ENCODE data around the gene PPP1R3G. TPM values are rescaled to one million over a fixed set of nuclear protein-coding genes. Genes with fewer than 3 reads are reported as not detected.

Gene PPP1R3G
- total and polyA plus RNA-seq, 2 of the 13 experiments (the other 11 are each of a cell fraction or from before 2014, with no cell fraction given) = 1.2 to 1.3 TPM

GRCh38 chr6:5059036-5059896 lies 25.9 kb upstream of the PPP1R3G start (continued):
- TF ChIP-seq ATF7 (IDR thresholded peaks at IDR 0.05) = no peak
- no peak for TF ChIP-seq ATF7 (CRISPR knock-in tag; IDR thresholded peaks at IDR 0.05)
- no peak for TF ChIP-seq YY1 (IDR thresholded peaks at IDR 0.05; ENCODE audit: insufficient read depth, insufficient replicate concordance, low read depth, low read length)
- TF ChIP-seq, protein P1, sequence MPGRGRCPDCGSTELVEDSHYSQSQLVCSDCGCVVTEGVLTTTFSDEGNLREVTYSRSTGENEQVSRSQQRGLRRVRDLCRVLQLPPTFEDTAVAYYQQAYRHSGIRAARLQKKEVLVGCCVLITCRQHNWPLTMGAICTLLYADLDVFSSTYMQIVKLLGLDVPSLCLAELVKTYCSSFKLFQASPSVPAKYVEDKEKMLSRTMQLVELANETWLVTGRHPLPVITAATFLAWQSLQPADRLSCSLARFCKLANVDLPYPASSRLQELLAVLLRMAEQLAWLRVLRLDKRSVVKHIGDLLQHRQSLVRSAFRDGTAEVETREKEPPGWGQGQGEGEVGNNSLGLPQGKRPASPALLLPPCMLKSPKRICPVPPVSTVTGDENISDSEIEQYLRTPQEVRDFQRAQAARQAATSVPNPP (CRISPR knock-in tag; IDR thresholded peaks at IDR 0.05) = no peak
- TF ChIP-seq ZMAT3 (CRISPR knock-in tag; conservative IDR thresholded peaks at IDR 0.05) = no peak
- TF ChIP-seq ZFP82 (CRISPR knock-in tag; IDR thresholded peaks at IDR 0.05; ENCODE audit: borderline replicate concordance) = no peak
- no peak for TF ChIP-seq ZNF550 (CRISPR knock-in tag; IDR thresholded peaks at IDR 0.05; ENCODE audit: borderline replicate concordance)
- no peak for TF ChIP-seq ZNF563 (CRISPR knock-in tag; IDR thresholded peaks at IDR 0.05)
- peak; percentile 23 for TF ChIP-seq JARID2 (CRISPR knock-in tag; IDR thresholded peaks at IDR 0.05; ENCODE audit: insufficient replicate concordance)
- 0 out of 2 replicates have a peak, but pooled peaks have one; percentile 57 for TF ChIP-seq TRAFD1 (CRISPR knock-in tag; IDR thresholded peaks at IDR 0.05; ENCODE audit: borderline replicate concordance)
- no peak for TF ChIP-seq ZNF790 (CRISPR knock-in tag; IDR thresholded peaks at IDR 0.05; ENCODE audit: borderline replicate concordance)
- TF ChIP-seq HOXA5 (CRISPR knock-in tag; IDR thresholded peaks at IDR 0.05) = 0 out of 2 replicates have a peak, but pooled peaks have one; percentile 62
- TF ChIP-seq GABPB1 (CRISPR knock-in tag; IDR thresholded peaks at IDR 0.05) = peak; percentile 51; the same call in 1 of the 2 replicates
- no peak for TF ChIP-seq MED8 (CRISPR knock-in tag; IDR thresholded peaks at IDR 0.05; ENCODE audit: insufficient replicate concordance)
- TF ChIP-seq MBNL3 (CRISPR knock-in tag; conservative IDR thresholded peaks at IDR 0.05) = no peak
- peak; percentile 90 for TF ChIP-seq HDAC2 (CRISPR knock-in tag; IDR thresholded peaks at IDR 0.05)
- no peak for TF ChIP-seq CHCHD3 (CRISPR knock-in tag; IDR thresholded peaks at IDR 0.05)
- peak; percentile 81; the same call in 1 of the 2 replicates for TF ChIP-seq ZNF501 (CRISPR knock-in tag; IDR thresholded peaks at IDR 0.05)
- TF ChIP-seq SRSF1 (optimal IDR thresholded peaks at IDR 0.05; ENCODE audit: low read depth, low read length) = no peak
- TF ChIP-seq SUZ12 (IDR thresholded peaks at IDR 0.05; ENCODE audit: low read depth, low read length) = no peak
- peak; percentile 96 for TF ChIP-seq ELF3 (CRISPR knock-in tag; IDR thresholded peaks at IDR 0.05)
- TF ChIP-seq ZNF598 (CRISPR knock-in tag; IDR thresholded peaks at IDR 0.05; ENCODE audit: borderline replicate concordance) = no peak
- TF ChIP-seq ZNF672 (CRISPR knock-in tag; IDR thresholded peaks at IDR 0.05) = no peak
- TF ChIP-seq ZNF557 (CRISPR knock-in tag; IDR thresholded peaks at IDR 0.05) = 0 out of 2 replicates have a peak, but pooled peaks have one; percentile 64
- TF ChIP-seq KDM5A (IDR thresholded peaks at IDR 0.05; ENCODE audit: borderline replicate concordance, low read length) = no peak
- TF ChIP-seq PRPF4 (IDR thresholded peaks at IDR 0.05; ENCODE audit: low read depth, low read length, poor library complexity, severe bottlenecking) = no peak
- TF ChIP-seq RBAK (CRISPR knock-in tag; IDR thresholded peaks at IDR 0.05) = no peak
- no peak for TF ChIP-seq ZNF709 (CRISPR knock-in tag; IDR thresholded peaks at IDR 0.05)
- no peak for TF ChIP-seq SMAD1 (CRISPR knock-in tag; IDR thresholded peaks at IDR 0.05; ENCODE audit: borderline replicate concordance, low read depth)
